ENCODE results near the gene ZNF526. TPM values are rescaled to one million over a fixed set of nuclear protein-coding genes. Genes with fewer than 3 reads are reported as not detected.

Gene ZNF526
- total and polyA plus RNA-seq, 8 donors: 2.4 to 7.5 (median 5.6) TPM

- no peak for DNase-seq
- TF ChIP-seq CTCF (IDR thresholded peaks at IDR 0.05): no peak
- no peak for ATAC-seq
- FAIRE-seq: no peak
- no peaks in the 10 kb centered on the region for H3K9me3 ChIP-seq
- 89 to 92% methylated on average over 47 of the region's 47 CpGs for WGBS, 2 donors
- H3K4me1 ChIP-seq: peaks cover 0 to 5% (median 0%) of the 10 kb centered on the region in 3 donors
- no peak overlapping the region for H3K4me3 ChIP-seq
- intact Hi-C loops (cut with DNase I): no loop called here
- H3K27me3 ChIP-seq: no peaks in the 10 kb centered on the region
- peaks cover 0 to 18% (median 8%) of the 10 kb centered on the region in 3 donors for H3K36me3 ChIP-seq
- no peak overlapping the region for H3K27ac ChIP-seq
Observed at GRCh38 chr19:42196011-42197001, 23.8 kb upstream of the ZNF526 start.

GRCh38 chr19:42197375-42197817 is 22.7 kb upstream of the ZNF526 start:
- no peak overlapping the region for H3K4me3 ChIP-seq
- peaks cover 0 to 18% (median 11%) of the 10 kb centered on the region in 3 donors for H3K36me3 ChIP-seq
- intact Hi-C loops (cut with DNase I): no loop called here
- peaks cover 0 to 5% (median 0%) of the 10 kb centered on the region in 3 donors for H3K4me1 ChIP-seq
- DNase-seq (no peak), ATAC-seq (no peak), FAIRE-seq (no peak)
- H3K9me3 ChIP-seq: no peaks in the 10 kb centered on the region
- 55 to 56% methylated on average over 5 of the region's 5 CpGs for WGBS, 2 donors
- no peak for TF ChIP-seq CTCF (IDR thresholded peaks at IDR 0.05)
- no peak overlapping the region for H3K27ac ChIP-seq
- no peaks in the 10 kb centered on the region for H3K27me3 ChIP-seq

- ATAC-seq (peak in 2 of 4 donors; percentile 9 to 10), FAIRE-seq (no peak), DNase-seq (no peak)
- Histone ChIP-seq H3K9me3 (no peaks in the 10 kb centered on the region), H3K36me3 (peaks cover 0 to 24% (median 11%) of the 10 kb centered on the region in 3 donors), H3K4me3 (no peak overlapping the region), H3K27ac (no peak overlapping the region), H3K4me1 (peaks cover 0 to 5% (median 0%) of the 10 kb centered on the region in 3 donors), H3K27me3 (no peaks in the 10 kb centered on the region)
- WGBS, 2 donors: 79 to 81% methylated on average over 5 to 7 of the region's 7 CpGs
- no peak for TF ChIP-seq CTCF (IDR thresholded peaks at IDR 0.05)
- intact Hi-C loops (cut with DNase I): no loop called here
Observed at GRCh38 chr19:42198676-42199439, 21.3 kb upstream of the ZNF526 start.

- no peaks in the 10 kb centered on the region for H3K27me3 ChIP-seq
- peak in 3 of 4 donors; percentile 17 to 28 (median 20) for ATAC-seq
- H3K4me3 ChIP-seq: no peak overlapping the region
- intact Hi-C loops (cut with DNase I): no loop called here
- no peaks in the 10 kb centered on the region for H3K9me3 ChIP-seq
- H3K4me1 ChIP-seq: peaks cover 0 to 5% (median 0%) of the 10 kb centered on the region in 3 donors
- peak overlapping the region in 1 of 4 donors; percentile 4 for H3K27ac ChIP-seq
- FAIRE-seq: no peak
- peaks cover 0 to 30% (median 15%) of the 10 kb centered on the region in 3 donors for H3K36me3 ChIP-seq
- 89% methylated on average over 30 to 32 of the region's 32 CpGs for WGBS, 2 donors
- TF ChIP-seq CTCF (IDR thresholded peaks at IDR 0.05): no peak
- peak in 1 of 6 donors; percentile 68 for DNase-seq
Observed at GRCh38 chr19:42199440-42200115, 20.5 kb upstream of the ZNF526 start.
